Upper lobe of left lung (tissue), 6 donors: ENCODE data around the gene ERC1. TPM values are rescaled to one million over a fixed set of nuclear protein-coding genes. Genes with fewer than 3 reads are reported as not detected.

Source experiments
- ATAC-seq, 2 donors: fragments of 200-7000 bp; cut with Tn5 transposase; one replicate each; pipeline ENCODE4 v1.9.1; 2022; ENCODE audit warnings: mild to moderate bottlenecking in 2 of 2, moderate library complexity in 2 of 2; ENCODE audit not compliant: low FRiP score in 2 of 2
- DNase-seq, 2 donors: peaks; one replicate each; pipeline ENCODE4 v3.0.0-alpha.2; 2019 to 2020
- H3K27ac ChIP-seq, 4 donors: fragments of 200-600 bp; sonication (generic); one replicate each; pipeline ENCODE4 v1.5.1; 2016 to 2019
- H3K27me3 ChIP-seq, 4 donors: fragments of 200-600 bp; sonication (generic); one replicate each; pipeline ENCODE4 v1.5.1; 2017 to 2019
- H3K36me3 ChIP-seq, 4 donors: fragments of 200-600 bp; sonication (generic); one replicate each; pipeline ENCODE4 v1.5.1; 2016 to 2019
- H3K4me1 ChIP-seq, 4 donors: fragments of 200-600 bp; sonication (generic); one replicate each; pipeline ENCODE4 v1.5.1; 2018 to 2019
- H3K4me3 ChIP-seq, 4 donors: fragments of 200-600 bp; sonication (generic); one replicate each; pipeline ENCODE4 v1.5.1; 2017 to 2019; ENCODE audit warnings: mild to moderate bottlenecking in 2 of 4, moderate library complexity in 1 of 4
- H3K9me3 ChIP-seq, 4 donors: fragments of 200-600 bp; sonication (generic); one replicate each; pipeline ENCODE4 v1.5.1; 2018 to 2019
- CTCF ChIP-seq, 6 experiments: fragments of 450-650 bp in 4 of 6; fragments of 200-600 bp in 2 of 6; sonication (generic) in 2 of 6; IDR thresholded peaks; one replicate each; pipeline ENCODE4 v1.5.1; 2016 to 2019; ENCODE audit warnings: antibody characterized with exemption in 6 of 6
- EP300 ChIP-seq, 4 donors: sonication (generic); formaldehyde crosslinking; IDR thresholded peaks; one replicate each; pipeline ENCODE4 v1.5.1; 2017; ENCODE audit warnings: antibody characterized with exemption in 4 of 4, control low read depth in 2 of 4
- POLR2A ChIP-seq, 4 donors: fragments of 450-650 bp; IDR thresholded peaks; one replicate each; pipeline ENCODE4 v1.5.1; 2016 to 2017; ENCODE audit warnings: antibody characterized with exemption in 4 of 4, mild to moderate bottlenecking in 2 of 4
- POLR2AphosphoS5 ChIP-seq, 2 donors: sonication (generic); formaldehyde crosslinking; IDR thresholded peaks; one replicate each; pipeline ENCODE4 v1.5.1; 2017; ENCODE audit warnings: antibody characterized with exemption in 2 of 2
- WGBS, 2 donors: methylation state at CpG; one replicate each; pipeline ENCODE4 v1.1.5; 2017 to 2018; 5-methylcytosine and 5-hydroxymethylcytosine counted together
- total RNA-seq, 6 donors: library from RNA; depleted of rRNA in 4 of 6; stranded (reverse); fragments of >200 nt in 4 of 6; gene quantifications; one replicate each; pipeline versions ENCODE4 v1.1.0 to v1.2.1, GENCODE V29; 2016 to 2021
- donor health status: DM: no; HTN: no; CAD: no; lungs with moderate emphysema.
- donor health status: DM: no; HTN: yes; CAD: no; lungs with severe emphysema.

The ERC1 gene
- total RNA-seq, 6 donors from 2014 or later, result 37.7 to 158 (median 60.1) TPM

GRCh38 chr12:1077036-1077803 lies 86.2 kb downstream of the ERC1 start:
- H3K36me3 ChIP-seq, result no peaks in the 10 kb centered on the region
- WGBS, 2 donors, result 55 to 64% methylated on average over 5 of the region's 5 CpGs
- peaks cover 0 to 12% (median 4%) of the 10 kb centered on the region in 4 donors for H3K4me1 ChIP-seq
- H3K27me3 ChIP-seq, result no peaks in the 10 kb centered on the region
- ATAC-seq, result no peak
- H3K27ac ChIP-seq, result peak overlapping the region in 3 of 4 donors; percentile 4 to 71 (median 57)
- H3K4me3 ChIP-seq, result no peak overlapping the region
- no peak for DNase-seq
- H3K9me3 ChIP-seq, result no peaks in the 10 kb centered on the region
- TF ChIP-seq POLR2A (IDR thresholded peaks at IDR 0.05) (no peak), CTCF (IDR thresholded peaks at IDR 0.05) (no peak), POLR2AphosphoS5 (IDR thresholded peaks at IDR 0.05) (no peak), EP300 (IDR thresholded peaks at IDR 0.05) (no peak)

GRCh38 chr12:1078002-1078401 lies 87.0 kb downstream of the ERC1 start:
- no peak for DNase-seq
- ATAC-seq, result no peak
- TF ChIP-seq CTCF (IDR thresholded peaks at IDR 0.05), result no peak
- no peaks in the 10 kb centered on the region for H3K27me3 ChIP-seq
- no peaks in the 10 kb centered on the region for H3K9me3 ChIP-seq
- peaks cover 0 to 12% (median 4%) of the 10 kb centered on the region in 4 donors for H3K4me1 ChIP-seq
- WGBS, 2 donors, result 76 to 80% methylated on average over 3 of the region's 3 CpGs
- H3K27ac ChIP-seq, result peak overlapping the region in 3 of 4 donors; percentile 4 to 71 (median 57)
- no peak overlapping the region for H3K4me3 ChIP-seq
- no peaks in the 10 kb centered on the region for H3K36me3 ChIP-seq

GRCh38 chr12:1080520-1081223 lies 89.6 kb downstream of the ERC1 start:
- Histone ChIP-seq H3K27ac (no peak overlapping the region), H3K4me1 (peaks cover 0 to 12% (median 4%) of the 10 kb centered on the region in 4 donors), H3K27me3 (no peaks in the 10 kb centered on the region), H3K36me3 (no peaks in the 10 kb centered on the region), H3K4me3 (no peak overlapping the region), H3K9me3 (no peaks in the 10 kb centered on the region)
- no peak for ATAC-seq
- TF ChIP-seq EP300 (IDR thresholded peaks at IDR 0.05) (no peak), POLR2A (IDR thresholded peaks at IDR 0.05) (no peak), CTCF (IDR thresholded peaks at IDR 0.05) (no peak), POLR2AphosphoS5 (IDR thresholded peaks at IDR 0.05) (no peak)
- DNase-seq, result no peak
- 92 to 95% methylated on average over 11 of the region's 11 CpGs for WGBS, 2 donors

GRCh38 chr12:1083151-1083888 lies 92.3 kb downstream of the ERC1 start:
- DNase-seq, result no peak
- TF ChIP-seq POLR2A (IDR thresholded peaks at IDR 0.05) (no peak), POLR2AphosphoS5 (IDR thresholded peaks at IDR 0.05) (no peak), CTCF (IDR thresholded peaks at IDR 0.05) (no peak), EP300 (IDR thresholded peaks at IDR 0.05) (no peak)
- Histone ChIP-seq H3K4me3 (no peak overlapping the region), H3K9me3 (no peaks in the 10 kb centered on the region), H3K36me3 (no peaks in the 10 kb centered on the region), H3K27ac (peak overlapping the region in 2 of 4 donors; percentile 7 to 42), H3K27me3 (no peaks in the 10 kb centered on the region), H3K4me1 (no peaks in the 10 kb centered on the region)
- ATAC-seq, result peak in 1 of 2 donors; percentile 24
- 80 to 81% methylated on average over 12 of the region's 12 CpGs for WGBS, 2 donors
